Retina (tissue), 1 donor: ENCODE data around the gene STRC.
"Not testable (repeated sequence)": the region's sequence is repeated elsewhere in the genome, so short reads cannot be mapped to it uniquely, and the experiment has no call there.

Experiments
- DNase-seq: peaks from one replicate; pipeline ENCODE4 v3.0.0-alpha.2; 2016

The STRC gene

GRCh38 chr15:43618700-43619099 is at the start of gene STRC:
Gene STRC, minus strand, starts transcription at chr15:43618800. Its CDS starts 78 bp downstream, at chr15:43618722.
- not testable (repeated sequence) for DNase-seq

- DNase-seq, result not testable (repeated sequence)
Measured at GRCh38 chr15:43666177-43666576, 47.6 kb upstream of the STRC start.

- DNase-seq, result not testable (repeated sequence)
Measured at GRCh38 chr15:43663333-43663732, 44.7 kb upstream of the STRC start.

- not testable (repeated sequence) for DNase-seq
Measured at GRCh38 chr15:43662293-43662692, 43.7 kb upstream of the STRC start.

GRCh38 chr15:43659727-43660126 is 41.1 kb upstream of the STRC start:
- DNase-seq, result not testable (repeated sequence)

GRCh38 chr15:43649430-43649926 is 30.9 kb upstream of the STRC start:
- DNase-seq, result not testable (repeated sequence)

- DNase-seq, result no peak
Measured at GRCh38 chr15:43648649-43649429, 30.2 kb upstream of the STRC start, which contains the start of gene CATSPER2. Gene CATSPER2, minus strand, starts transcription at chr15:43648844. Its CDS starts 783 bp downstream, at chr15:43648061.

GRCh38 chr15:43638464-43639204 is 20.0 kb upstream of the STRC start:
- not testable (repeated sequence) for DNase-seq

GRCh38 chr15:43626937-43627336 is 8.3 kb upstream of the STRC start:
- not testable (repeated sequence) for DNase-seq

- no peak for DNase-seq
Measured at GRCh38 chr15:43625106-43625505, 6.5 kb upstream of the STRC start.

GRCh38 chr15:43622068-43622799 is 3.6 kb upstream of the STRC start:
- DNase-seq, result not testable (repeated sequence)

- DNase-seq, result not testable (repeated sequence)
Measured at GRCh38 chr15:43617750-43618149, 850 bp downstream of the STRC start.

GRCh38 chr15:43602233-43602632 is 16.4 kb downstream of the STRC start:
- not testable (repeated sequence) for DNase-seq

GRCh38 chr15:43600200-43600599 is 18.4 kb downstream of the STRC start:
- DNase-seq, result not testable (repeated sequence)

- DNase-seq, result not testable (repeated sequence)
Measured at GRCh38 chr15:43599131-43599530, 19.5 kb downstream of the STRC start.

- not testable (repeated sequence) for DNase-seq
Measured at GRCh38 chr15:43593328-43594190, 25.0 kb downstream of the STRC start, which contains the start of gene CKMT1B. Gene CKMT1B, plus strand, starts transcription at chr15:43594027. Its CDS starts 192 bp downstream, at chr15:43594219.

- not testable (repeated sequence) for DNase-seq
Measured at GRCh38 chr15:43592841-43593240, 25.8 kb downstream of the STRC start.

- DNase-seq, result not testable (repeated sequence)
Measured at GRCh38 chr15:43589778-43590466, 28.7 kb downstream of the STRC start, which contains the start of gene PPIP5K1. Gene PPIP5K1, minus strand, starts transcription at chr15:43590208. Its CDS starts 5,704 bp downstream, at chr15:43584504.

- DNase-seq, result not testable (repeated sequence)
Measured at GRCh38 chr15:43574607-43575006, 44.0 kb downstream of the STRC start.

- not testable (repeated sequence) for DNase-seq
Measured at GRCh38 chr15:43566615-43567014, 52.0 kb downstream of the STRC start.

- not testable (repeated sequence) for DNase-seq
Measured at GRCh38 chr15:43563793-43564192, 54.8 kb downstream of the STRC start.
